HepG2 (cell line): ENCODE measurements around the gene XXYLT1. TPM values are rescaled to one million over a fixed set of nuclear protein-coding genes. Genes with fewer than 3 reads are reported as not detected.

Experiments used
- GATAD1 ChIP-seq: IDR thresholded peaks from 2 replicates; pipeline ENCODE4 v1.6.1; 2016; ENCODE audit warnings: missing genetic modification reagents, missing compliant biosample characterization
- IKZF4 ChIP-seq: sonication (generic); formaldehyde crosslinking; IDR thresholded peaks from 2 replicates; pipeline ENCODE4 v1.5.1; 2020; ENCODE audit warnings: borderline replicate concordance, mild to moderate bottlenecking, low read depth, missing genetic modification reagents; ENCODE audit errors: not compliant biosample characterization
- KLF9 ChIP-seq: IDR thresholded peaks from 2 replicates; pipeline ENCODE4 v1.6.1; 2016; ENCODE audit warnings: low read depth
- LCORL ChIP-seq, 2 experiments: fragments of 450-650 bp in 1 of 2; sonication (generic) in 1 of 2; formaldehyde crosslinking in 1 of 2; IDR thresholded peaks; 2 replicates each; pipeline versions ENCODE4 v1.5.0 to v1.6.1; 2017 to 2020; ENCODE audit warnings: antibody characterized with exemption in 1 of 2, missing genetic modification reagents in 1 of 2
- MEIS2 ChIP-seq: sonication (generic); formaldehyde crosslinking; IDR thresholded peaks from 2 replicates; pipeline ENCODE4 v1.9.0; 2021; ENCODE audit warnings: mild to moderate bottlenecking, missing genetic modification reagents
- NR2C2 ChIP-seq: sonication (generic); formaldehyde crosslinking; IDR thresholded peaks from 2 replicates; pipeline ENCODE4 v1.4.0; 2020; ENCODE audit warnings: missing genetic modification reagents, mild to moderate bottlenecking, moderate library complexity, borderline replicate concordance
- RFX1 ChIP-seq: fragments of 450-650 bp; IDR thresholded peaks from 2 replicates; pipeline ENCODE4 v1.6.1; 2017
- SALL1 ChIP-seq: sonication (generic); formaldehyde crosslinking; IDR thresholded peaks from 2 replicates; pipeline ENCODE4 v1.8.0; 2022; ENCODE audit warnings: mild to moderate bottlenecking, missing genetic modification reagents
- SKIL ChIP-seq: sonication (generic); formaldehyde crosslinking; IDR thresholded peaks from 2 replicates; pipeline ENCODE4 v1.8.0; 2022; ENCODE audit warnings: missing genetic modification reagents, mild to moderate bottlenecking, moderate library complexity, borderline replicate concordance
- SMC3 ChIP-seq: IDR thresholded peaks from 2 replicates; pipeline ENCODE4 v1.6.1; 2011; ENCODE audit warnings: low read length, improper control_type of control experiment
- SPEN ChIP-seq: sonication (generic); formaldehyde crosslinking; IDR thresholded peaks from 2 replicates; pipeline ENCODE4 v1.5.1; 2020; ENCODE audit warnings: low read depth, mild to moderate bottlenecking, missing genetic modification reagents
- ZBTB8A ChIP-seq: sonication (generic); formaldehyde crosslinking; IDR thresholded peaks from 2 replicates; pipeline ENCODE4 v1.4.0; 2020; ENCODE audit warnings: mild to moderate bottlenecking, low read depth, missing genetic modification reagents, borderline replicate concordance
- ZNF556 ChIP-seq: sonication (generic); formaldehyde crosslinking; IDR thresholded peaks from 2 replicates; pipeline ENCODE4 v1.4.0; 2020; ENCODE audit warnings: mild to moderate bottlenecking, missing genetic modification reagents, borderline replicate concordance
- ZNF737 ChIP-seq: sonication (generic); formaldehyde crosslinking; IDR thresholded peaks from 2 replicates; pipeline ENCODE4 v1.5.0; 2020; ENCODE audit warnings: missing genetic modification reagents, mild to moderate bottlenecking, borderline replicate concordance
- ZNF761 ChIP-seq: sonication (generic); formaldehyde crosslinking; conservative IDR thresholded peaks from 2 replicates; pipeline ENCODE4 v1.4.0; 2020; ENCODE audit warnings: mild to moderate bottlenecking, missing genetic modification reagents
- ZNF768 ChIP-seq: sonication (generic); formaldehyde crosslinking; IDR thresholded peaks from 2 replicates; pipeline ENCODE4 v1.4.0; 2020; ENCODE audit warnings: missing genetic modification reagents
- polyA plus RNA-seq, 8 experiments: library from polyadenylated mRNA; depleted of rRNA in 3 of 8; stranded (reverse) in 7 of 8; unstranded in 1 of 8; fragments of >200 nt; fragmentation: Illumina TruSeq in 4 of 8; extraction: Trizol in 4 of 8; gene quantifications; 2 replicates each; pipeline versions ENCODE4 v1.2.1 to v1.2.3, GENCODE V29; 2011 to 2016; ENCODE audit warnings: low read depth in 4 of 8, missing spikeins in 1 of 8, mixed read lengths in 1 of 8; ENCODE audit not compliant: insufficient read depth in 1 of 8
- total RNA-seq, 5 experiments: library from RNA; depleted of rRNA; stranded (reverse); fragments of >200 nt; fragmentation: Illumina TruSeq; extraction: Trizol; gene quantifications; 2 replicates each; pipeline ENCODE4 v1.2.3, GENCODE V29; 2016; ENCODE audit warnings: low read depth in 1 of 5
- TF ChIP-seq, protein P1 (sequence below): sonication (generic); formaldehyde crosslinking; conservative IDR thresholded peaks from 2 replicates; pipeline ENCODE4 v1.4.0; 2020; ENCODE audit warnings: missing genetic modification reagents
- TF ChIP-seq, protein P2 (sequence below): sonication (generic); formaldehyde crosslinking; IDR thresholded peaks from 2 replicates; pipeline ENCODE4 v1.9.0; 2021; ENCODE audit warnings: mild to moderate bottlenecking, missing genetic modification reagents

Gene XXYLT1
- total and polyA plus RNA-seq, 2 of the 13 experiments (the other 11 are each of a cell fraction or from before 2014, with no cell fraction given) = 17.7 to 19.0 TPM

GRCh38 chr3:195106418-195106906 lies 164.5 kb downstream of the XXYLT1 start (continued):
- no peak for TF ChIP-seq SKIL (CRISPR knock-in tag)
- TF ChIP-seq ZNF761 (CRISPR knock-in tag) = peak; percentile 64; the same call in 1 of the 2 replicates
- no peak for TF ChIP-seq IKZF4
- TF ChIP-seq ZNF556 (CRISPR knock-in tag) = peak; percentile 68; the same call in 1 of the 2 replicates
- no peak for TF ChIP-seq KLF9
- peak; percentile 25; the same call in 1 of the 2 replicates for TF ChIP-seq SMC3
- TF ChIP-seq, protein P1, sequence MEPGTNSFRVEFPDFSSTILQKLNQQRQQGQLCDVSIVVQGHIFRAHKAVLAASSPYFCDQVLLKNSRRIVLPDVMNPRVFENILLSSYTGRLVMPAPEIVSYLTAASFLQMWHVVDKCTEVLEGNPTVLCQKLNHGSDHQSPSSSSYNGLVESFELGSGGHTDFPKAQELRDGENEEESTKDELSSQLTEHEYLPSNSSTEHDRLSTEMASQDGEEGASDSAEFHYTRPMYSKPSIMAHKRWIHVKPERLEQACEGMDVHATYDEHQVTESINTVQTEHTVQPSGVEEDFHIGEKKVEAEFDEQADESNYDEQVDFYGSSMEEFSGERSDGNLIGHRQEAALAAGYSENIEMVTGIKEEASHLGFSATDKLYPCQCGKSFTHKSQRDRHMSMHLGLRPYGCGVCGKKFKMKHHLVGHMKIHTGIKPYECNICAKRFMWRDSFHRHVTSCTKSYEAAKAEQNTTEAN (CRISPR knock-in tag) = peak; percentile 85
- peak; percentile 55; the same call in 1 of the 2 replicates for TF ChIP-seq ZNF768 (CRISPR knock-in tag)
- 0 out of 2 replicates have a peak, but pooled peaks have one; percentile 27 for TF ChIP-seq NR2C2 (CRISPR knock-in tag)
- TF ChIP-seq MEIS2 (CRISPR knock-in tag) = no peak
- TF ChIP-seq ZNF737 (CRISPR knock-in tag) = no peak
- no peak for TF ChIP-seq RFX1
- TF ChIP-seq, protein P2, sequence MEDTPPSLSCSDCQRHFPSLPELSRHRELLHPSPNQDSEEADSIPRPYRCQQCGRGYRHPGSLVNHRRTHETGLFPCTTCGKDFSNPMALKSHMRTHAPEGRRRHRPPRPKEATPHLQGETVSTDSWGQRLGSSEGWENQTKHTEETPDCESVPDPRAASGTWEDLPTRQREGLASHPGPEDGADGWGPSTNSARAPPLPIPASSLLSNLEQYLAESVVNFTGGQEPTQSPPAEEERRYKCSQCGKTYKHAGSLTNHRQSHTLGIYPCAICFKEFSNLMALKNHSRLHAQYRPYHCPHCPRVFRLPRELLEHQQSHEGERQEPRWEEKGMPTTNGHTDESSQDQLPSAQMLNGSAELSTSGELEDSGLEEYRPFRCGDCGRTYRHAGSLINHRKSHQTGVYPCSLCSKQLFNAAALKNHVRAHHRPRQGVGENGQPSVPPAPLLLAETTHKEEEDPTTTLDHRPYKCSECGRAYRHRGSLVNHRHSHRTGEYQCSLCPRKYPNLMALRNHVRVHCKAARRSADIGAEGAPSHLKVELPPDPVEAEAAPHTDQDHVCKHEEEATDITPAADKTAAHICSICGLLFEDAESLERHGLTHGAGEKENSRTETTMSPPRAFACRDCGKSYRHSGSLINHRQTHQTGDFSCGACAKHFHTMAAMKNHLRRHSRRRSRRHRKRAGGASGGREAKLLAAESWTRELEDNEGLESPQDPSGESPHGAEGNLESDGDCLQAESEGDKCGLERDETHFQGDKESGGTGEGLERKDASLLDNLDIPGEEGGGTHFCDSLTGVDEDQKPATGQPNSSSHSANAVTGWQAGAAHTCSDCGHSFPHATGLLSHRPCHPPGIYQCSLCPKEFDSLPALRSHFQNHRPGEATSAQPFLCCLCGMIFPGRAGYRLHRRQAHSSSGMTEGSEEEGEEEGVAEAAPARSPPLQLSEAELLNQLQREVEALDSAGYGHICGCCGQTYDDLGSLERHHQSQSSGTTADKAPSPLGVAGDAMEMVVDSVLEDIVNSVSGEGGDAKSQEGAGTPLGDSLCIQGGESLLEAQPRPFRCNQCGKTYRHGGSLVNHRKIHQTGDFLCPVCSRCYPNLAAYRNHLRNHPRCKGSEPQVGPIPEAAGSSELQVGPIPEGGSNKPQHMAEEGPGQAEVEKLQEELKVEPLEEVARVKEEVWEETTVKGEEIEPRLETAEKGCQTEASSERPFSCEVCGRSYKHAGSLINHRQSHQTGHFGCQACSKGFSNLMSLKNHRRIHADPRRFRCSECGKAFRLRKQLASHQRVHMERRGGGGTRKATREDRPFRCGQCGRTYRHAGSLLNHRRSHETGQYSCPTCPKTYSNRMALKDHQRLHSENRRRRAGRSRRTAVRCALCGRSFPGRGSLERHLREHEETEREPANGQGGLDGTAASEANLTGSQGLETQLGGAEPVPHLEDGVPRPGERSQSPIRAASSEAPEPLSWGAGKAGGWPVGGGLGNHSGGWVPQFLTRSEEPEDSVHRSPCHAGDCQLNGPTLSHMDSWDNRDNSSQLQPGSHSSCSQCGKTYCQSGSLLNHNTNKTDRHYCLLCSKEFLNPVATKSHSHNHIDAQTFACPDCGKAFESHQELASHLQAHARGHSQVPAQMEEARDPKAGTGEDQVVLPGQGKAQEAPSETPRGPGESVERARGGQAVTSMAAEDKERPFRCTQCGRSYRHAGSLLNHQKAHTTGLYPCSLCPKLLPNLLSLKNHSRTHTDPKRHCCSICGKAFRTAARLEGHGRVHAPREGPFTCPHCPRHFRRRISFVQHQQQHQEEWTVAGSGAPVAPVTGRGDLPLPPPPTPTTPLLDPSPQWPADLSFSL = 0 out of 2 replicates have a peak, but pooled peaks have one; percentile 47
- TF ChIP-seq ZBTB8A = peak; percentile 37; the same call in 1 of the 2 replicates
- no peak for TF ChIP-seq LCORL (IDR thresholded peaks at IDR 0.05)
- TF ChIP-seq LCORL (CRISPR knock-in tag; IDR thresholded peaks at IDR 0.05) = peak; percentile 55; the same call in 1 of the 2 replicates
- peak; percentile 67; the same call in 1 of the 2 replicates for TF ChIP-seq SALL1 (CRISPR knock-in tag)
- TF ChIP-seq SPEN (CRISPR knock-in tag) = peak; percentile 60; the same call in 1 of the 2 replicates
- 0 out of 2 replicates have a peak, but pooled peaks have one; percentile 33 for TF ChIP-seq GATAD1 (CRISPR knock-in tag)
